HFFc6 (cell line): ENCODE data around the gene AMER3. TPM values are rescaled to one million over a fixed set of nuclear protein-coding genes. Genes with fewer than 3 reads are reported as not detected.
"Not testable (repeated sequence)": the region's sequence is repeated elsewhere in the genome, so short reads cannot be mapped to it uniquely, and the experiment has no call there.

Experiments
- DNase-seq: peaks from one replicate; pipeline ENCODE4 v3.0.0-alpha.2; 2018
- H3K27ac Mint-ChIP-seq: 2 replicates; pipeline ENCODE4 v1.8.0; 2020; ENCODE audit warnings: mild to moderate bottlenecking, mixed read lengths
- H3K27me3 Mint-ChIP-seq: 2 replicates; pipeline ENCODE4 v1.8.0; 2021; ENCODE audit warnings: mild to moderate bottlenecking, moderate library complexity, mixed read lengths; ENCODE audit not compliant: insufficient read depth
- H3K36me3 Mint-ChIP-seq: 2 replicates; pipeline ENCODE4 v1.8.0; 2021; ENCODE audit warnings: low read depth, mixed read lengths
- H3K4me1 Mint-ChIP-seq: 2 replicates; pipeline ENCODE4 v1.8.0; 2020; ENCODE audit warnings: low read depth, mixed read lengths
- H3K4me3 Mint-ChIP-seq: 2 replicates; pipeline ENCODE4 v1.8.0; 2020; ENCODE audit warnings: mild to moderate bottlenecking, moderate library complexity, mixed read lengths
- H3K9me3 Mint-ChIP-seq: 2 replicates; pipeline ENCODE4 v1.8.0; 2020; ENCODE audit warnings: mild to moderate bottlenecking, mixed read lengths
- total RNA-seq, 6 experiments: library from RNA; stranded (reverse); fragmentation: NEBNext Ultra II Directional; extraction: Animal tissue kit (Norgen Biotek cat#: 25700); gene quantifications; 2 replicates in 1 of 6; 3 replicates in 5 of 6; pipeline ENCODE4 v1.2.3, GENCODE V29; 2021
- TF ChIP-seq, protein P1 (sequence below): fragments of 200-600 bp; sonication (generic); IDR thresholded peaks from 2 replicates; pipeline ENCODE4 v1.5.0; 2021; ENCODE audit warnings: antibody characterized with exemption, mild to moderate bottlenecking

The AMER3 gene
- total RNA-seq, 6 experiments from 2014 or later = not detected

DNA sequence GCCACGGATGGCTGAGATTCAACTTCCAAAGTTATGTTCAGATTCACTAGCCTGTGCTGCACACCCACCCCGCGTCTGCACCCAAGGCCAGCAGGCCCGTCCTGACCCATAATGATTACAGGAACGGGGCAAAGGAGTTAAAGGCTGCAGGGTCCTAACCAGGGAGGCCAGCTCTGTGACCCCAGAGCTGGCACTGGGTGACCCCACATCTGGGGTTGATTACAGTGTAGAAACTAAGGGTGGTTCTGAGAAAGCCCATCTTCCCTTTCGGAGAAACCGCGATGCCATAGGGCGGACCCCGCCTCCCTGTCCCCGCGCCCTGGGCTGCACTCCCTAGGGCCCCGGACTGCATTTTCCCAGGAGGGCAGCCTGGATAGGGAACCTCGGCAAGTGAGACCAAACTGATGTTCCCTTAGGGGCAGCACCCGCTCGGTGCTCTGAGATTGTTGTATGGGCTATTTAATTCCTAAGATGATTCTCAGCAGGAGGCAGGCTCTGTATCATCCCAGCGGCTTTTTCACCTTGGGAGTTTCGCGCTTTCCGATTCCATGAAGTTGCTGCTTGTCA lies 28.6 kb upstream of the AMER3 start:
- TF ChIP-seq, protein P1, sequence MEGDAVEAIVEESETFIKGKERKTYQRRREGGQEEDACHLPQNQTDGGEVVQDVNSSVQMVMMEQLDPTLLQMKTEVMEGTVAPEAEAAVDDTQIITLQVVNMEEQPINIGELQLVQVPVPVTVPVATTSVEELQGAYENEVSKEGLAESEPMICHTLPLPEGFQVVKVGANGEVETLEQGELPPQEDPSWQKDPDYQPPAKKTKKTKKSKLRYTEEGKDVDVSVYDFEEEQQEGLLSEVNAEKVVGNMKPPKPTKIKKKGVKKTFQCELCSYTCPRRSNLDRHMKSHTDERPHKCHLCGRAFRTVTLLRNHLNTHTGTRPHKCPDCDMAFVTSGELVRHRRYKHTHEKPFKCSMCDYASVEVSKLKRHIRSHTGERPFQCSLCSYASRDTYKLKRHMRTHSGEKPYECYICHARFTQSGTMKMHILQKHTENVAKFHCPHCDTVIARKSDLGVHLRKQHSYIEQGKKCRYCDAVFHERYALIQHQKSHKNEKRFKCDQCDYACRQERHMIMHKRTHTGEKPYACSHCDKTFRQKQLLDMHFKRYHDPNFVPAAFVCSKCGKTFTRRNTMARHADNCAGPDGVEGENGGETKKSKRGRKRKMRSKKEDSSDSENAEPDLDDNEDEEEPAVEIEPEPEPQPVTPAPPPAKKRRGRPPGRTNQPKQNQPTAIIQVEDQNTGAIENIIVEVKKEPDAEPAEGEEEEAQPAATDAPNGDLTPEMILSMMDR = no peak
- peak overlapping the region; percentile 10; the same call in 1 of the 2 replicates for H3K4me3 Mint-ChIP-seq
- no peaks in the 10 kb centered on the region for H3K27me3 Mint-ChIP-seq
- no peak for DNase-seq
- peaks cover 4% of the 10 kb centered on the region; the same call in 1 of the 2 replicates for H3K36me3 Mint-ChIP-seq
- H3K9me3 Mint-ChIP-seq = peaks cover 9% of the 10 kb centered on the region
- no peak overlapping the region for H3K27ac Mint-ChIP-seq
- H3K4me1 Mint-ChIP-seq = no peaks in the 10 kb centered on the region

DNA sequence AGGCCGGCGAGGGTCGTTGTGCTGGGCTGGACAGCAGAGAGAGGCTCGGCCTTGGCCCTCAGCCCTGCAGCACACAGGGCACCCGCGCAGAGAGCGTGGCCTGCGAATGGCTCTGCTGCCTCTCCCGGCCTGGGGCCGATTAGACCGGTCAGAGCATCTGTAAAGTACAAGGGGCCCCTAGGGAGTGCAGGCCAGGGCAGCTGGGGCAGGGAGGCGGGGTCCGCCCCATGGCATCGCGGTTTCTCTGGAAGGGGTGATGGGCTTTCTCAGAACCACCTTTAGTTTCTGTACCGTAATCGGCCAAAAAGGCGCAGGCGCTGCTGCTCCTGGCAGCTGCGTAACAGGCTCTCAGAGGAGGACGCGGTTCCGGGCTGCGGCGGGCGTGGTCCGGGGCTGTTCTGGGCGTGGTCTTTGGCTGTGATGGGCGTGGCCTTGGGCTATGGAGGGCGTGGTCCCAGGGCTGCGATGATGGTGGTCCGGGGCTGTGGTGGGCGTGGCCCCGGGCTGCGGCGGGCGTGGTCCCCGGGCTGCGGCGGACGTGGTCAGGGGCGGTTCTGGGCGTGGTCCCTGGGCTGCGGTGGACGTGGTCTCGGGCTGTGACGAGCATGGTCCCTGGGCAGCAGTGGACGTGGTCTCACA lies 27.9 kb upstream of the AMER3 start:
- no peaks in the 10 kb centered on the region for H3K27me3 Mint-ChIP-seq
- DNase-seq = peak; percentile 25
- H3K27ac Mint-ChIP-seq = no peak overlapping the region
- H3K9me3 Mint-ChIP-seq = peaks cover 9% of the 10 kb centered on the region
- peaks cover 4% of the 10 kb centered on the region; the same call in 1 of the 2 replicates for H3K36me3 Mint-ChIP-seq
- no peaks in the 10 kb centered on the region for H3K4me1 Mint-ChIP-seq
- H3K4me3 Mint-ChIP-seq = peak overlapping the region; percentile 10; the same call in 1 of the 2 replicates
- TF ChIP-seq, protein P1 = no peak

DNA sequence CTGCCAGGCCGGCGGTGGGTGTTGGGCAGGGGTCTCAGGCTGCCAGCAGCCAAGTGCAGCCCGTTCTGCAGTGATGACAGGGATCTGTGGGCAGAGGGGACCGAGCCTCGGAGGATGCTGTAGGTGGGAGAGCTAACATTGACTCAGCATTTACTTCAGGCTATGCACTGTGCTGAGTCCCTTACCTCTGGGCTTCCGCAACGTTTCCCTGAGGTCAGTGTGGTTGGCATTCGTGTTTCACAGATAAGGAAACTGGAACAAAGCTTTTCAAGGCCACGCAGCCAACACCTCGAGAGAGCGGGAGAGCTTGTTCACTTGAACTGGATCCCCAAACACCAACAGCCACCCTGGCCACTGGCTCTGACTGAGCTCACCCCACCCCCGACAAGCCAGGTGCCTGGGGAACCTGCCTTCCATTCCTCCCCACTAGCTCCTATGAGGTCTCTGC lies 27.3 kb upstream of the AMER3 start:
- DNase-seq = no peak
- H3K36me3 Mint-ChIP-seq = peaks cover 4% of the 10 kb centered on the region; the same call in 1 of the 2 replicates
- no peaks in the 10 kb centered on the region for H3K4me1 Mint-ChIP-seq
- no peak overlapping the region for H3K27ac Mint-ChIP-seq
- H3K9me3 Mint-ChIP-seq = peaks cover 5% of the 10 kb centered on the region
- no peak overlapping the region for H3K4me3 Mint-ChIP-seq
- TF ChIP-seq, protein P1 = no peak
- no peaks in the 10 kb centered on the region for H3K27me3 Mint-ChIP-seq

DNA sequence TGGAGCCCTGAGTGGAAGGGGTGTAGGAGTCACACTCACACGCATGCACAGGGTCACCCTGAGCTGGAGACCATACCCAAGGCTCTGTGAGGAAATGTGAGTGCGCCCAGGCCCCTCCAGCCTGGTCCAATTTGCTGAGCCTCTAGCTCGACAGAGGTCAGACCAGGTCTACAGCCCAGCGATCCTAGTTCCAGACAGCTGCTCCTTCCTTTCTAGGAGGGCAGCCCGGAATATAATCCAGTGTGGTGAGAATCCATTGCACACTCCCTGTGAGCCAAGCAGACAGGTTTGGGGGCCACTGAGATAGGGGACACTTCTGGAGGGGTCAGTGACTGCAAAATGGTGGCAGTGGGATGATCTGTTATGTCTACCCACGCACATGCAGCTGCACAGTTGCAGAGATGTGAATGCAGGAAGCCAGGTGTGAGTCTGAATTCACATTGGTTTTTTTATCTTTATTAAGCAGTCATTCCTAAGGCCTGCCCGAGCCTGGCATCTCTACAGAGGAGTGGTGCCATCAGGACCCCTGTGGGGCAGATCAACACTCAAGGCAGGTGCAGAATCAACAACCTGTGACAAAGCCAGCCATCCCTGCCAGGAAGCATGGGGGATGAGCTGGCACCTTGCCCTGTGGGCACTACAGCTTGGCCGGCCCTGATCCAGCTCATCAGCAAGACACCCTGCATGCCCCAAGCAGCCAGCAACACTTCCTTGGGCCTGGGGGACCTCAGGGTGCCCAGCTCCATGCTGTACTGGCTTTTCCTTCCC lies 26.6 kb upstream of the AMER3 start, which contains the start of gene GPR148:
TSS of gene GPR148 (plus strand) at position 522 of the 768 bp plus-strand sequence. CDS start at position 604, 82 bp downstream.
- Mint-ChIP-seq H3K4me3 (no peak within 1 kb of the TSS), H3K36me3 (peaks cover 4% of the 10 kb centered on the region; the same call in 1 of the 2 replicates), H3K27me3 (no peaks in the 10 kb centered on the region), H3K4me1 (no peaks in the 10 kb centered on the region), H3K27ac (no peak within 1 kb of the TSS), H3K9me3 (peaks cover 5% of the 10 kb centered on the region)
- TF ChIP-seq, protein P1 = no peak
- DNase-seq = no peak

DNA sequence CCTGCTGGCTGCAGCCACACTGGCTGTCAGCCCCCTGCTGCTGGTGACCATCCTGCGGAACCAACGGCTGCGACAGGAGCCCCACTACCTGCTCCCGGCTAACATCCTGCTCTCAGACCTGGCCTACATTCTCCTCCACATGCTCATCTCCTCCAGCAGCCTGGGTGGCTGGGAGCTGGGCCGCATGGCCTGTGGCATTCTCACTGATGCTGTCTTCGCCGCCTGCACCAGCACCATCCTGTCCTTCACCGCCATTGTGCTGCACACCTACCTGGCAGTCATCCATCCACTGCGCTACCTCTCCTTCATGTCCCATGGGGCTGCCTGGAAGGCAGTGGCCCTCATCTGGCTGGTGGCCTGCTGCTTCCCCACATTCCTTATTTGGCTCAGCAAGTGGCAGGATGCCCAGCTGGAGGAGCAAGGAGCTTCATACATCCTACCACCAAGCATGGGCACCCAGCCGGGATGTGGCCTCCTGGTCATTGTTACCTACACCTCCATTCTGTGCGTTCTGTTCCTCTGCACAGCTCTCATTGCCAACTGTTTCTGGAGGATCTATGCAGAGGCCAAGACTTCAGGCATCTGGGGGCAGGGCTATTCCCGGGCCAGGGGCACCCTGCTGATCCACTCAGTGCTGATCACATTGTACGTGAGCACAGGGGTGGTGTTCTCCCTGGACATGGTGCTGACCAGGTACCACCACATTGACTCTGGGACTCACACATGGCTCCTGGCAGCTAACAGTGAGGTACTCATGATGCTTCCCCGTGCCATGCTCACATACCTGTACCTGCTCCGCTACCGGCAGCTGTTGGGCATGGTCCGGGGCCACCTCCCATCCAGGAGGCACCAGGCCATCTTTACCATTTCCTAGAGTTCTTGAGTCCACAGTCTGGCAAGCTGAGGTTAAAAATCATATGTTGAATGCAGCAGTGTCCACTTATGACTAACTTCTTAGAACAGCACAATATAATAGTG lies 25.7 kb upstream of the AMER3 start:
- no peak overlapping the region for H3K4me3 Mint-ChIP-seq
- H3K4me1 Mint-ChIP-seq = no peaks in the 10 kb centered on the region
- peaks cover 10% of the 10 kb centered on the region for H3K9me3 Mint-ChIP-seq
- DNase-seq = no peak
- TF ChIP-seq, protein P1 = no peak
- H3K27ac Mint-ChIP-seq = no peak overlapping the region
- no peaks in the 10 kb centered on the region for H3K27me3 Mint-ChIP-seq
- H3K36me3 Mint-ChIP-seq = peaks cover 4% of the 10 kb centered on the region; the same call in 1 of the 2 replicates

DNA sequence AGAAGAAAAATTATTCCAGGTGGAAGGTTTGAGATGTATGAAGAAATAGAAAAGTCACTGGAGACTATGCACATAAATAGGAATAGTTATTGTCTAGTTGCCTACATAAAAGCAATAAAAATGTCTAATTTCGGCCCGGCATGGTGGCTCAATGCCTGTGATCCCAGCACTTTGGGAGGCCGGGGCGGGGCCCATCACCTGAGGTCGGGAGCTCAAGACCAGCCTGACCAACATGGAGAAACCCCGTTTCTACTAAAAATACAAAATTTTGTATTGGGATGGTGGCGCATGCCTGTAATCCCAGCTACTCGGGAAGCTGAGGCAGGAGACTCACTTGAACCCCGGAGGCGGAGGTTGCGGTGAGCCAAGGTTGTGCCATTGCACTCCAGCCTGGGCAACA lies 23.1 kb upstream of the AMER3 start:
- H3K36me3 Mint-ChIP-seq, H3K27ac Mint-ChIP-seq, H3K4me1 Mint-ChIP-seq, H3K4me3 Mint-ChIP-seq, DNase-seq, H3K27me3 Mint-ChIP-seq: not testable (repeated sequence)
- peaks cover 10% of the 10 kb centered on the region for H3K9me3 Mint-ChIP-seq
